Suppressor macrophage (primary cell): ENCODE data around the gene EXOC8.

Source experiments
- DNase-seq, 4 experiments: peaks; one replicate each; pipeline ENCODE4 v3.0.0-alpha.2; 2020 to 2022

EXOC8 gene

GRCh38 chr1:231315887-231316286 lies 21.8 kb downstream of the EXOC8 start:
- peak; percentile 49 to 76 (median 60) for DNase-seq

- no peak for DNase-seq
Observed at GRCh38 chr1:231313661-231314060, 24.0 kb downstream of the EXOC8 start.

GRCh38 chr1:231312432-231312788 lies 25.2 kb downstream of the EXOC8 start:
- no peak for DNase-seq

DNA sequence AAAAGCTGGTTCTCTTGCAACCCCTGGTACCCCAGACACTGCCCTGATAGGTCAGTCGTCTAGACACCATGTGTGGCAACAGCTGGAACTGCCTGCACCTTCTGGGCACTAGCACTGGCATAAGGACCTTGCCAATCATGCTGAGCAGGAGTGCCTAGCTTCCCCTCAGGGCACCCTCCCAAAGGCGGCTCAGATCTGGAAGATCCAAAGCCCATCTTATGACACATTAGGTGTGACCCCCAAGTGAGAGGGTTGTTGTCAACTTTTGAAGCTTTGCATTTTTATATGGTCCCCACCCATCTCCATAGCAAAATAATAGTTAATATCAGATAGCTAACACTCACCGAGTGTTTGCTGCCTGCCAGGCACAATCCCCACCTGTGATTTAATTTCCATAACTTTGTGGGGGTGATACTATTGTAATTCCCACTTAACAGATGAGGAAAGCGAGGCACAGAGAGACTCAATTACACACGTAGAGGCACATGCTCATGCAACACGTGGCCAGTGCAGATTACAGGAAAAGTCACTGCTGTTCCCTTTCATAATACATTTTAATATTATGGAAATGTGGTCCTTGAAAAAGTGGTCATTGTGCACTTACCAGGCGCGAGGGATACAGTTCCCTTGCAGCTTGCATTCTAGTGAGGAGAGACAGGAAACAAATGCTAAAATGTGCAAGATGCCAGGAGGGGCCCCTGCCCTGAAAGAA lies 25.8 kb downstream of the EXOC8 start:
- no peak for DNase-seq

DNA sequence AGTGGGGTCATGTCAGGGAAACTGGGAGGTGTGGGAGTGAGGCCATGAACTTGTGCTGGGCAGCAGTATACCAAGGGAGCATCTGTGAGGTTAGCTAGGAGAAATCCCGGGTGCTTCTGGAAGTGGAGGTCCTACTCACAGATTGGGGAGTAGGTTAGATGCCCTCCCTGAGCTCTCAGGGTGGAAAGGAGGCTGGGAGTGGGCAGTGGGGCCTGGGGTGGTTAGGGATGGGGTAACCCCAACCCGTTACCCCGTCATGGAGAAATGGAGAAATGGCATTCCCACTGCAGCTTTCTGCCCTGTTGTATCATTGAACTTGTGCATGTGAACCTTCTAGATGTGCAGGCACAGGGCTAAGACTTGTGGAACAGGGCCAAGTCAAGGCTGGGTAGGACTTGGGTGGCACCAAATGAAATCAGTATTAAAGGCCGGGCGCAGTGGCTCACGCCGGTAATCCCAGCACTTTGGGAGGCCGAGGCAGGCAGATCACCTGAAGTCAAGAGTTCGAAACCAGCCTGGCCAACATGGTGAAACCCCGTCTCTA lies 27.2 kb downstream of the EXOC8 start:
- DNase-seq, result no peak

DNA sequence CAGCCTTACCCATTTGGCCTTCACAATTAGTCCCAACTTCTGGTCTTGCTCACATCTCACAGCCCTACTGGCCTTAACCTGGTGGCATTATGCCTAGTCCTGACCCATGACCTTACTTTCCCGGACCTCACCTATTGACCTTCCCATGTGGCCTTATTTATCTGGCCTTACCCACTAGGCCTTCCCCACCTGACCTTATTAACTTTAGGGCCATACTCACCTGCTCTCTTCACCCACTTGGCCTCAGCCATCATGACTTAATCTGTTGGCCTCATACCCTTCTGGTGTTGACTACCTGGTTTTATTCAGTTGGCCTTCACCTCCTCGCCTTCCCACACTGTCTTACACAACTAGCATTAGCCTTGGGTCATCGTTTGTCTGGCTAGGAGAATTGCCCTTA lies 35.7 kb downstream of the EXOC8 start:
- no peak for DNase-seq

DNA sequence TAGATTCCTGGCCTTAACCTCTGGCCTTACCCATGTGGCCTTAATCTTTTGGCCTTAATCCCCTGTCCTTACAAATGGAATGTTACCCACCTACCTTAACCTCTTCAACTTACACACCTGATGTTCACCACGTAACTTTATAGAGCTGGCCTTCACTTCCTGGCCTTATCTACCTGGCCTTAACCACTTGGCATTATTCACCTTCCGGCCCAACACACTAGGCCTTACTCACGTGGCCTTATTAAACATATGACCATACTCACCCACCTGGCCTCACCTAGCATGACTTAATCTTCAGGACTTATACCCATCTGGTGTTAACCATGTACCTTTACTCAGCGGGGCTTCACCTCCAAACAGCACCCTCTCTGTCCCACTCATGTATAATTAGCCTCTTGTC lies 41.7 kb downstream of the EXOC8 start:
- no peak for DNase-seq

GRCh38 chr1:231286603-231287002 lies 51.0 kb downstream of the EXOC8 start:
- no peak for DNase-seq

- DNase-seq, result no peak
Observed at GRCh38 chr1:231284441-231284840, 53.2 kb downstream of the EXOC8 start.
